Transverse colon (tissue), 3 donors: ENCODE measurements around the gene KNOP1.

ENCODE experiments used
- POLR2A ChIP-seq: fragments of 450-650 bp; IDR thresholded peaks from one replicate; pipeline ENCODE4 v1.6.1; 2016; ENCODE audit warnings: antibody characterized with exemption, mild to moderate bottlenecking, moderate library complexity
- TF ChIP-seq, protein P1 (sequence below), 5 experiments: fragments of 200-600 bp in 3 of 5; fragments of 450-650 bp in 2 of 5; sonication (generic) in 3 of 5; IDR thresholded peaks; 1 replicate in 2 of 5; 2 replicates in 3 of 5; pipeline ENCODE4 v1.5.1; 2016 to 2017; ENCODE audit warnings: antibody characterized with exemption in 5 of 5, inconsistent platforms in 3 of 5, mild to moderate bottlenecking in 2 of 5, moderate library complexity in 1 of 5

DNA sequence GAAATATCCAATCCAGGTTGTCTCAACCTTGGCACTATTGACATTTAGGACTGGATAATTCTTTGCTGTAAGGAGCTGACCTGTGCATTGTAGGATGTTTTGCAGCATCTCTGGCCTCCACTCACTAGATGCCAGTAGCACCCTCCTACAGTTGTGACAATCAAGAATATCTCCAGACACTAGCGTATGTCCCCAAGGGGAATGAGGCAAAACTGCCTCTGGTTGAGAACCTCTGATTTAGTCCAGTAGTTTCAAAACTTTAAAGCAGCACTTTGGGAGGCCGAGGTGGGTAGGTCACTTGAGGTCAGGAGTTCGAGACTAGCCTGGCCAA lies 48.5 kb upstream of the KNOP1 start:
- TF ChIP-seq, protein P1, sequence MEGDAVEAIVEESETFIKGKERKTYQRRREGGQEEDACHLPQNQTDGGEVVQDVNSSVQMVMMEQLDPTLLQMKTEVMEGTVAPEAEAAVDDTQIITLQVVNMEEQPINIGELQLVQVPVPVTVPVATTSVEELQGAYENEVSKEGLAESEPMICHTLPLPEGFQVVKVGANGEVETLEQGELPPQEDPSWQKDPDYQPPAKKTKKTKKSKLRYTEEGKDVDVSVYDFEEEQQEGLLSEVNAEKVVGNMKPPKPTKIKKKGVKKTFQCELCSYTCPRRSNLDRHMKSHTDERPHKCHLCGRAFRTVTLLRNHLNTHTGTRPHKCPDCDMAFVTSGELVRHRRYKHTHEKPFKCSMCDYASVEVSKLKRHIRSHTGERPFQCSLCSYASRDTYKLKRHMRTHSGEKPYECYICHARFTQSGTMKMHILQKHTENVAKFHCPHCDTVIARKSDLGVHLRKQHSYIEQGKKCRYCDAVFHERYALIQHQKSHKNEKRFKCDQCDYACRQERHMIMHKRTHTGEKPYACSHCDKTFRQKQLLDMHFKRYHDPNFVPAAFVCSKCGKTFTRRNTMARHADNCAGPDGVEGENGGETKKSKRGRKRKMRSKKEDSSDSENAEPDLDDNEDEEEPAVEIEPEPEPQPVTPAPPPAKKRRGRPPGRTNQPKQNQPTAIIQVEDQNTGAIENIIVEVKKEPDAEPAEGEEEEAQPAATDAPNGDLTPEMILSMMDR (IDR thresholded peaks at IDR 0.05) = no peak
- no peak for TF ChIP-seq POLR2A
